Raji (cell line): ENCODE measurements around the gene G0S2.

Source experiments
- POLR2A ChIP-seq: IDR thresholded peaks from 2 replicates; pipeline ENCODE4 v1.6.1; 2011; ENCODE audit warnings: low read depth, low read length, control low read depth; ENCODE audit not compliant: insufficient read depth

The G0S2 gene

DNA sequence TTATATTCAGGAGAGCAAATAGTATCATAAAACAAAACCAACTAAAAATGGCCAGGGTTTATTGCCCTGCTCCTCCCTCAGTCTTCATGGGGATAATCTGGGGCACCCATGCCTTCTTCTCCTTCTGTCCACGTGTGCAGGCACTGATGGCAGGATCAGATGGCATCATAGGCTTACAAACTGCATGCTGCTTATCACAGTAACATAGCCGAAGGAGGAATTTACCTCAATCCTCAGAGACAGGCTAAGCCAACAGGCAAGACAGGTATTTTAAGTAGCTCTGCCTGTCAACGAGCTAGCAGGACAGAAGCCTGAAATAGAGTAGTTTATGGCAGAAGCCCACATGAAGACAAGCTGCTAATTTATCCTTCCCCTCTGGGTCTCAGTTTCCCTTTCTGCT lies 32.4 kb upstream of the G0S2 start:
- no peak for TF ChIP-seq POLR2A

DNA sequence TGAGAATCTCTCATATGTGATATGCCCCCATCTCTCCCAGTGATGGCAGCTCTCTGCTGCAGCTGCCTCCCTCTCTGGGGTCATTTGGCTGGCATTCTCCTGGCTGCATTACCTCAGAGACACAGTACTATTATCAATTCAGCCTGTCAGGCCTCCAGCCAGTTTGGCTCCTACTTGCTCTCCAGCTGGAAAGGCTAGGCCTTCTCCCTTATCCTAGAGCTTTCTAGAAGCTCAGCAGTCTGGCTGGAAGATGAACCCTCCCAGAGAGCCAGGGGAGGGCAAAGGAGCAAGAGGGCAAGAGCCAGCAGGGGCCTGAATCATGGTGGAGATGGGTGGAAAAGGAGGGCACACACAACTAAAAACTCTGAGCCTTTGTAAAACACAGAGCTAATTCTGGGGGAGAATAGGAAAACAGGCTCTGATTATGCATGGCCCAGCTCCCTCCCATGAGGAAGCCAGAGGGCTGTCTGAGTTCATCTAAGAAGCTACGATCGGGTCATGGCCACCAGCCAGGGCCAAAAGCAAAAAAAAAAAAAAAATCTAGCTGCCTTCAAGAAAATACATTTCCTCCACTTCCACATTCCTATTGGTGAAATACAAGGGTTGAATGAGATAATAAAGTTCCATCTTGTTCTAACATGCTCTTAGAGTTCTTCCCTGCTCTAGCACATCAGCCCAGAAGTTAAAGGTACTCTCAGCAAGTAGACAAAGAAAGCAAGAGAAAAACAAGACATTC lies 31.8 kb upstream of the G0S2 start:
- no peak for TF ChIP-seq POLR2A

GRCh38 chr1:209645574-209646452 lies 29.4 kb upstream of the G0S2 start:
- TF ChIP-seq POLR2A: no peak

DNA sequence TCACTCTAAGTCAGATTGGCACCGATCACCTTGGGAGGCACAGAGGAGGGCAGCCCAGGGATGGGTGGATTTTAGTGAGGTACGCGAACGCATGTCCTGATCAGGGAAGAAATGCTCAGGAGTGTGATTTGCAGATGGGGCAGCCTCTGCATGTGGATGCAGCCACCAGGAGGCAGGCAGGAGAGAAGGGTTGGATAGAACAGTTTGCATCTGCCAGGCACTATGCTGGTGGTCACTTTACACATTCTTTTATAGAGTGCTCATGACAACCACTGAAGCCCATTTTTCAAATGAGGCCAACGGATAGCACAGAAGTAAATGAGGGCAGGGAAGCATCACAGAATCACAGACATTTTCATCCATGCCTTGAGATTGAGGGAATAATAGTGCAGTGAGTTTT lies 28.7 kb upstream of the G0S2 start:
- TF ChIP-seq POLR2A: no peak

- TF ChIP-seq POLR2A: no peak
Observed at GRCh38 chr1:209647156-209647555, 28.1 kb upstream of the G0S2 start.

- no peak for TF ChIP-seq POLR2A
Observed at GRCh38 chr1:209648346-209648745, 26.9 kb upstream of the G0S2 start.

DNA sequence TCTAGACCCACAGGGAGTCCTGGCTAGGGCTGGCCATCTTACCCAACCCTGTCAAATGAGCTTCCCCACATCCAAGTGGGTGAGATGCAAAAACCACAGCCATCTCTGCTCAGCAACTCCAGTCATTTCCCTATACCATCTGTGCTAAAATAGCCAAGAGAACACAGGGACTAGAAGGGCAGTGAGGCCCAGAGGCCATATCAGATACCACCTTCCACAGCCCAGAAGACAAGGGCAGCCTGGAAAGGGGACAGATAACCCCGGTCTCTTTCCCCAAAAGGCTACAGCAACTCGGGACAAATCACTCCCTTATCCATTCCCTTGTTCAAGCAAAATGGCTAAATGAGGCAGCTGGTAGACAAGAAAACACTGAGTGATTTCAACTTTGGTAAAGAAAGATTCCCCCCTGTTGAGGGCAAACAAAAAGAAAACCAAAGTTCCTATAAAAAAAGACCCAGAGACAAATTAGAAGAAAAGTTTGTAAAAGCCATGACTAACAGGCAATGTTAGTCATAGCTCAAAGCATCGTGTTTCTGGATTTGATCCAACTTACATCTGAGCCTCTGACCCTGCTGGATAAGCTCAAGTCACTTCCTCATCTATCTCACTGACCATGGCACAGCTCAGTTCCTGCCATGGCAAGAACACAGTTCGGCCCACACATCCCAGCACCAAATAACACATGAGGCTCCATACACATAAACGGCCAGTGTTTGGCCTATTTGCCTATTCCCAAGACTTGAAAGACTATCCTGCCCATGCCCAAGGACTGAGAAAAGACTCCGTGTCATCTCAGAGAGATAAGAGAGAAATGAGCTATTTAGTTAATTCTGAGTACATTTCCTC lies 26.1 kb upstream of the G0S2 start:
- no peak for TF ChIP-seq POLR2A

DNA sequence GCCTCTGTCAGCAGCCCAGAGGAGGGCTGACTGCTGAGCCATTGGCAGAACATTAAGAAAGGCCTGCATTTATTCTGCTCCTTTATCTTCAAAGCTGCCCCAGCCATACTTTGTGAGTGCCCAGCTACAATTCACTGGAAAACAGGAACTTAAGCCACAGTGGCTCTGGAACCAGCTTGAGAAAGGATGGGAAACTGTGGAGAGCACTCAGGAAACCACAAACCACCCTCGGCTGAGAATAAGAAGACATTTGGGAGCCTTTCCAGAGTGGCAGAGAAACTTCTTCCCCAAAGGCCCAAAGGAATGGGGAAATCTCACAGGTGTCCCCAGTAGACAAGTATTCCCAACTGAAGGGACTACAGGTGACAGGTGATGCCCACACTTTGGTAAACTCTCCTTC lies 24.8 kb upstream of the G0S2 start:
- no peak for TF ChIP-seq POLR2A

GRCh38 chr1:209651138-209651587 lies 24.0 kb upstream of the G0S2 start:
- TF ChIP-seq POLR2A: no peak

GRCh38 chr1:209652121-209652735 lies 23.0 kb upstream of the G0S2 start, which contains the start of gene LAMB3:
Gene LAMB3 (minus strand): TSS chr1:209652425. CDS start chr1:209650944, 1,481 bp downstream.
- no peak for TF ChIP-seq POLR2A

GRCh38 chr1:209652873-209653401 lies 22.3 kb upstream of the G0S2 start:
- TF ChIP-seq POLR2A: no peak

- no peak for TF ChIP-seq POLR2A
Observed at GRCh38 chr1:209653915-209654351, 21.3 kb upstream of the G0S2 start.

- TF ChIP-seq POLR2A: no peak
Observed at GRCh38 chr1:209655411-209656231, 19.6 kb upstream of the G0S2 start.
